ENCODE measurements around the gene FCRL5.
"Not testable (repeated sequence)": the region's sequence is repeated elsewhere in the genome, so short reads cannot be mapped to it uniquely, and the experiment has no call there.

The FCRL5 gene

DNA sequence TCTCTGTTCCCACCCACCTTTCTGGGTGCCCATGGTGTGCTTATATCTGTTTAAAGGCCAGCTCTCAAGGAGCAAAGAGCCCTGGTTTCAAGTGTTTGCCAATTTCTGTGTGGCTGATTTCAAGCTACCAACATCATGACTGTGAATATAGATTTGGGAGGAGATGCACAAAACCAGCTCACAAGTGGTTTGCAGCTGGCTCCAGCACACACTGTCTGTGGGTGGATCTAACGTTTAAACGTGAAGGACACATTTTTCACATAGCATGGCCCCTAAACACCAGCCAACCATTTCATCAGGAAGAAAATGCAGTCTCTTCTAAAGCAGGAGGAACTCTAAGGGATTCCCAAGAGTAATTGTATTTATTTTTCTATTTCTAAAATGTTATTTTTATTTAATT, 65.2 kb downstream of the FCRL5 start:
- ATAC-seq: no peak
- TF ChIP-seq PATZ1 (CRISPR knock-in tag; IDR thresholded peaks at IDR 0.05; ENCODE audit: borderline replicate concordance): no peak
- TF ChIP-seq PPARA (CRISPR knock-in tag; IDR thresholded peaks at IDR 0.05; ENCODE audit: borderline replicate concordance): no peak
- no peak for TF ChIP-seq TCF4 (CRISPR knock-in tag; IDR thresholded peaks at IDR 0.05; ENCODE audit: borderline replicate concordance)
- TF ChIP-seq RARB (CRISPR knock-in tag; IDR thresholded peaks at IDR 0.05): no peak
- no peak for TF ChIP-seq GLIS3 (CRISPR knock-in tag; IDR thresholded peaks at IDR 0.05)
- TF ChIP-seq ARNTL (CRISPR knock-in tag; IDR thresholded peaks at IDR 0.05; ENCODE audit: borderline replicate concordance, low read depth): no peak
- no peak for TF ChIP-seq TSHZ2 (CRISPR knock-in tag; IDR thresholded peaks at IDR 0.05)
- TF ChIP-seq OSR1 (CRISPR knock-in tag; IDR thresholded peaks at IDR 0.05): no peak
- TF ChIP-seq CSDC2 (CRISPR knock-in tag; IDR thresholded peaks at IDR 0.05): no peak
- TF ChIP-seq ZFP30 (CRISPR knock-in tag; IDR thresholded peaks at IDR 0.05): no peak
- no peak for TF ChIP-seq ZNF8 (CRISPR knock-in tag; IDR thresholded peaks at IDR 0.05)
- no peak for TF ChIP-seq ESRRG (CRISPR knock-in tag; IDR thresholded peaks at IDR 0.05)
- no peak for TF ChIP-seq ISL1 (CRISPR knock-in tag; IDR thresholded peaks at IDR 0.05)
- TF ChIP-seq ZC3H10 (CRISPR knock-in tag; IDR thresholded peaks at IDR 0.05): no peak
- TF ChIP-seq CREB5 (CRISPR knock-in tag; IDR thresholded peaks at IDR 0.05; ENCODE audit: low read depth): no peak

- ATAC-seq: not testable (repeated sequence)
These were observed 65.9 kb downstream of the FCRL5 start for GRCh38 chr1:157486400-157486799.

DNA sequence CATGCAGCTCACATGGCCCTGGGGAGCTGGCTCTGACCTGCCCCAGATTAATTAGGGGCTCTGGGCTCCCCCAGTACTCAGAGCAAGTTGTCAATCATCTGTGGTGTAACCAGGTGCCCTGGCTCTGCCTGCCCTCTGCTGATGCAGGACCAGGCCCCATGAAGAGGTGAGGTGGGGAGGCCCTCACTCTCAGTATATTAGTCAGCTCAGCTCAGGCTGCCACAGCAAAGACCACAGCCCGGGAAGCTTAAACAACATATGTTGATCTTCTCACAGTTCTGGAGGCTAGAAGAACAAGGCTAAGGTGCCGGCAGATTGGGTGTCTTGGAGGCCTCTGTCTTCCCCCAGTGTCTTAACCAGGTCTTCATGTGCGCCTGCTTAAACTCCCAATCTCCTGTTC, 66.5 kb downstream of the FCRL5 start:
- no peak for ATAC-seq
- TF ChIP-seq ZFP30 (CRISPR knock-in tag; IDR thresholded peaks at IDR 0.05) (no peak), RARB (CRISPR knock-in tag; IDR thresholded peaks at IDR 0.05) (no peak), TCF4 (CRISPR knock-in tag; IDR thresholded peaks at IDR 0.05; ENCODE audit: borderline replicate concordance) (no peak), PPARA (CRISPR knock-in tag; IDR thresholded peaks at IDR 0.05; ENCODE audit: borderline replicate concordance) (no peak), TSHZ2 (CRISPR knock-in tag; IDR thresholded peaks at IDR 0.05) (no peak), PATZ1 (CRISPR knock-in tag; IDR thresholded peaks at IDR 0.05; ENCODE audit: borderline replicate concordance) (no peak), ARNTL (CRISPR knock-in tag; IDR thresholded peaks at IDR 0.05; ENCODE audit: borderline replicate concordance, low read depth) (no peak), ISL1 (CRISPR knock-in tag; IDR thresholded peaks at IDR 0.05) (no peak), ZC3H10 (CRISPR knock-in tag; IDR thresholded peaks at IDR 0.05) (no peak), POU6F1 (CRISPR knock-in tag; IDR thresholded peaks at IDR 0.05; ENCODE audit: borderline replicate concordance, low read depth) (no peak), OSR1 (CRISPR knock-in tag; IDR thresholded peaks at IDR 0.05) (no peak), TOX (CRISPR knock-in tag; IDR thresholded peaks at IDR 0.05; ENCODE audit: borderline replicate concordance) (no peak), SNAI2 (CRISPR knock-in tag; IDR thresholded peaks at IDR 0.05) (no peak), ZNF70 (CRISPR knock-in tag; IDR thresholded peaks at IDR 0.05) (no peak), ZNF565 (CRISPR knock-in tag; conservative IDR thresholded peaks at IDR 0.05; ENCODE audit: low read depth) (no peak)
- TF ChIP-seq, protein P1, sequence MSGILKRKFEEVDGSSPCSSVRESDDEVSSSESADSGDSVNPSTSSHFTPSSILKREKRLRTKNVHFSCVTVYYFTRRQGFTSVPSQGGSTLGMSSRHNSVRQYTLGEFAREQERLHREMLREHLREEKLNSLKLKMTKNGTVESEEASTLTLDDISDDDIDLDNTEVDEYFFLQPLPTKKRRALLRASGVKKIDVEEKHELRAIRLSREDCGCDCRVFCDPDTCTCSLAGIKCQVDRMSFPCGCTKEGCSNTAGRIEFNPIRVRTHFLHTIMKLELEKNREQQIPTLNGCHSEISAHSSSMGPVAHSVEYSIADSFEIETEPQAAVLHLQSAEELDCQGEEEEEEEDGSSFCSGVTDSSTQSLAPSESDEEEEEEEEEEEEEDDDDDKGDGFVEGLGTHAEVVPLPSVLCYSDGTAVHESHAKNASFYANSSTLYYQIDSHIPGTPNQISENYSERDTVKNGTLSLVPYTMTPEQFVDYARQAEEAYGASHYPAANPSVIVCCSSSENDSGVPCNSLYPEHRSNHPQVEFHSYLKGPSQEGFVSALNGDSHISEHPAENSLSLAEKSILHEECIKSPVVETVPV (CRISPR knock-in tag; IDR thresholded peaks at IDR 0.05): no peak
